OCI-LY7 (cell line): ENCODE measurements around the gene CCNL2. TPM values are rescaled to one million over a fixed set of nuclear protein-coding genes. Genes with fewer than 3 reads are reported as not detected.
"Not testable (repeated sequence)": the region's sequence is repeated elsewhere in the genome, so short reads cannot be mapped to it uniquely, and the experiment has no call there.

Experiments used
- BruUV-seq: library from RNA; stranded (reverse); fragments of 400-500 nt; replicated peaks from 2 replicates; lab custom pipeline; 2021; lab: Mats Ljungman, UMichigan
- CTCF ChIA-PET: fragments of 300-600 bp; sonication (Branson Sonifier 250); formaldehyde crosslinking; loops from one replicate; lab custom pipeline; 2022; ENCODE audit warnings: antibody characterized with exemption; ENCODE audit not compliant: unreplicated experiment; lab: Charles Lee
- POLR2A ChIA-PET: fragments of 300-600 bp; sonication (Branson Sonifier 250); formaldehyde crosslinking; loops from one replicate; lab custom pipeline; 2022; ENCODE audit warnings: antibody characterized with exemption; lab: Charles Lee
- DNase-seq: peaks from one replicate; pipeline ENCODE4 v3.0.0-alpha.2; 2015; ENCODE audit warnings: low spot score
- H2AFZ ChIP-seq: fragments of 200-600 bp; sonication (generic), shearing (Covaris generic); 2 replicates; pipeline ENCODE4 v1.6.1; 2014; ENCODE audit warnings: mild to moderate bottlenecking, antibody characterized with exemption, low read length, moderate library complexity
- H3K27ac ChIP-seq: fragments of 200-600 bp; sonication (generic); 2 replicates; pipeline ENCODE4 v1.5.1; 2014; ENCODE audit warnings: mixed run types, low read depth, mild to moderate bottlenecking, moderate library complexity, low read length, inconsistent platforms; ENCODE audit not compliant: poor library complexity, severe bottlenecking
- H3K36me3 ChIP-seq: fragments of 200-600 bp; sonication (generic); 2 replicates; pipeline ENCODE4 v1.6.1; 2014; ENCODE audit warnings: mild to moderate bottlenecking, antibody characterized with exemption, low read length, moderate library complexity, mixed read lengths; ENCODE audit not compliant: insufficient read depth
- H3K4me1 ChIP-seq: fragments of 200-600 bp; sonication (generic); 2 replicates; pipeline ENCODE4 v1.5.1; 2014; ENCODE audit warnings: mild to moderate bottlenecking, low read length; ENCODE audit not compliant: insufficient read depth, poor library complexity, severe bottlenecking
- H3K4me2 ChIP-seq: fragments of 200-600 bp; sonication (generic); 2 replicates; pipeline ENCODE4 v1.6.1; 2014; ENCODE audit warnings: mild to moderate bottlenecking, low read length
- H3K4me3 ChIP-seq: fragments of 200-600 bp; sonication (generic); 2 replicates; pipeline ENCODE4 v1.5.1; 2014; ENCODE audit warnings: mild to moderate bottlenecking, low read depth, low read length; ENCODE audit not compliant: poor library complexity, severe bottlenecking
- H3K79me2 ChIP-seq: fragments of 200-600 bp; sonication (generic); 2 replicates; pipeline ENCODE4 v1.6.1; 2016; ENCODE audit warnings: low read depth, mild to moderate bottlenecking, low read length, moderate library complexity, mixed read lengths; ENCODE audit not compliant: insufficient read depth
- H3K9me2 ChIP-seq: fragments of 200-600 bp; sonication (generic); 2 replicates; pipeline ENCODE4 v1.6.1; 2016; ENCODE audit warnings: mild to moderate bottlenecking, low read length, mixed read lengths; ENCODE audit not compliant: insufficient read depth
- H3K9me3 ChIP-seq: fragments of 200-600 bp; sonication (generic); 2 replicates; pipeline ENCODE4 v1.6.1; 2014; ENCODE audit warnings: mild to moderate bottlenecking, mixed run types, low read length, mixed read lengths
- H4K20me1 ChIP-seq: fragments of 200-600 bp; sonication (generic); 2 replicates; pipeline ENCODE4 v1.6.1; 2014; ENCODE audit warnings: mild to moderate bottlenecking, antibody characterized with exemption, low read length, moderate library complexity, mixed read lengths; ENCODE audit not compliant: insufficient read depth
- EZH2phosphoT487 ChIP-seq: fragments of 200-600 bp; sonication (generic); IDR thresholded peaks from 2 replicates; pipeline ENCODE4 v1.6.1; 2018; ENCODE audit warnings: low read depth, borderline replicate concordance, mild to moderate bottlenecking, mixed run types, antibody characterized with exemption, low read length, moderate library complexity, mixed read lengths
- intact Hi-C: fragments of 100-400 bp; cut with micrococcal nuclease; formaldehyde crosslinking; loops from one replicate; pipeline ENCODE4 v1.10.0; 2022; ENCODE audit not compliant: unreplicated experiment
- total RNA-seq, 2 experiments: library from RNA; depleted of rRNA in 1 of 2; stranded (reverse); fragments of >200 nt in 1 of 2; shearing (Covaris generic) in 1 of 2; gene quantifications; 2 replicates each; pipeline ENCODE4 v1.2.3, GENCODE V29; 2014 to 2022
- TF ChIP-seq, protein P1 (sequence below): fragments of 200-600 bp; sonication (generic); conservative IDR thresholded peaks from 2 replicates; pipeline ENCODE4 v1.5.1; 2014; ENCODE audit warnings: mild to moderate bottlenecking, antibody characterized with exemption, low read length, moderate library complexity, mixed read lengths

CCNL2 gene
- total RNA-seq, 2 experiments from 2014 or later = 213 to 307 TPM

DNA sequence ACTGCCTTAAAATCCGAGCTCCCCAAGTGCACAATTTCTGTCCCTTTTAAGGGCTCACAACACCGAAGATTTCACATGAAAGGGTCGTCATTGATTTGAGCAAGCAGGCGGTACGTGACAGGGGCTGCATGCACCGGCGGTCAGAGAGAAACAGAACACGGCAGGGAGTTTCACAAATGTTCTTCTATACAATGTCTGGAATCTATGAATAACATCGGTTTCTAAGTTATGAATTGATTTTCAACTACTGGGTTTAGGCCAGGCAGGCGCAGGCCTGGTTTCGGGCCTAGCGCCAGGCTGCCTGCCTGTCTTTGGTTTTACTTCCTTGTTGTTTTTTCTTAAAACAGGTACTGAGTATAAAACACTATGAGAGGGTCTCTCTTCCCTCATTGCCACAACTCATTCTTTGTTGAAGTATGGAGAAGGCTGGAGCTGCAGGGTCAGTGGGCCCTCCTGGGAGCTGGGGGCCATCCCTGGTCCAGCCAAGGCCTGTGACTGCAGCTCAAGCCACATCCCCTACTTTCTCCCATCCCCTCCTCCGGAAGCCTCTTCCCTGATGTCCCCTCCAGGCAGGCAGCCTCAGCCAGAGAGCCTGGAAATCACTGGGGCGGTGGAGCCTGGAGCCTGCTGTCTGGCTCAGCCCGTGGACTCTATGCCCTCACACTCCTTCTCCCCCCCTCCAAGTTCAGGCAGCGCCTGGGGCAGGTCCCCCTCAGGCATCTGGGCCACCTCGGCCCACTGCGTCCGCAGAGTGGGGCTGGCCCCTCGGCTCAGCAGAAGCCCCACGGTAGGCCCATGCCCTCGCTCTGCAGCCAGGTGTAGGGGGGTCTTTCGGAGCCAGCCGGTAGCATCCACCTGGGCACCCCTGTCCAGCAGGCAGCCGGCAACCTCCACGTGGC lies 19.6 kb upstream of the CCNL2 start:
- H3K4me1 ChIP-seq = no peaks in the 10 kb centered on the region
- POLR2A ChIA-PET = no interaction called here
- H3K79me2 ChIP-seq = no peaks in the 10 kb centered on the region
- H3K9me3 ChIP-seq = no peaks in the 10 kb centered on the region
- no peak overlapping the region for H2AFZ ChIP-seq
- CTCF ChIA-PET = no interaction called here
- no peaks in the 10 kb centered on the region for H3K9me2 ChIP-seq
- DNase-seq = no peak
- TF ChIP-seq EZH2phosphoT487 = no peak
- TF ChIP-seq, protein P1, sequence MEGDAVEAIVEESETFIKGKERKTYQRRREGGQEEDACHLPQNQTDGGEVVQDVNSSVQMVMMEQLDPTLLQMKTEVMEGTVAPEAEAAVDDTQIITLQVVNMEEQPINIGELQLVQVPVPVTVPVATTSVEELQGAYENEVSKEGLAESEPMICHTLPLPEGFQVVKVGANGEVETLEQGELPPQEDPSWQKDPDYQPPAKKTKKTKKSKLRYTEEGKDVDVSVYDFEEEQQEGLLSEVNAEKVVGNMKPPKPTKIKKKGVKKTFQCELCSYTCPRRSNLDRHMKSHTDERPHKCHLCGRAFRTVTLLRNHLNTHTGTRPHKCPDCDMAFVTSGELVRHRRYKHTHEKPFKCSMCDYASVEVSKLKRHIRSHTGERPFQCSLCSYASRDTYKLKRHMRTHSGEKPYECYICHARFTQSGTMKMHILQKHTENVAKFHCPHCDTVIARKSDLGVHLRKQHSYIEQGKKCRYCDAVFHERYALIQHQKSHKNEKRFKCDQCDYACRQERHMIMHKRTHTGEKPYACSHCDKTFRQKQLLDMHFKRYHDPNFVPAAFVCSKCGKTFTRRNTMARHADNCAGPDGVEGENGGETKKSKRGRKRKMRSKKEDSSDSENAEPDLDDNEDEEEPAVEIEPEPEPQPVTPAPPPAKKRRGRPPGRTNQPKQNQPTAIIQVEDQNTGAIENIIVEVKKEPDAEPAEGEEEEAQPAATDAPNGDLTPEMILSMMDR = no peak
- H4K20me1 ChIP-seq = no peaks in the 10 kb centered on the region
- no peak overlapping the region for H3K4me2 ChIP-seq
- H3K36me3 ChIP-seq = no peaks in the 10 kb centered on the region
- intact Hi-C loops = no loop called here
- no TSS peak for BruUV-seq
- no peak overlapping the region for H3K4me3 ChIP-seq
- peak overlapping the region; percentile 38 for H3K27ac ChIP-seq

DNA sequence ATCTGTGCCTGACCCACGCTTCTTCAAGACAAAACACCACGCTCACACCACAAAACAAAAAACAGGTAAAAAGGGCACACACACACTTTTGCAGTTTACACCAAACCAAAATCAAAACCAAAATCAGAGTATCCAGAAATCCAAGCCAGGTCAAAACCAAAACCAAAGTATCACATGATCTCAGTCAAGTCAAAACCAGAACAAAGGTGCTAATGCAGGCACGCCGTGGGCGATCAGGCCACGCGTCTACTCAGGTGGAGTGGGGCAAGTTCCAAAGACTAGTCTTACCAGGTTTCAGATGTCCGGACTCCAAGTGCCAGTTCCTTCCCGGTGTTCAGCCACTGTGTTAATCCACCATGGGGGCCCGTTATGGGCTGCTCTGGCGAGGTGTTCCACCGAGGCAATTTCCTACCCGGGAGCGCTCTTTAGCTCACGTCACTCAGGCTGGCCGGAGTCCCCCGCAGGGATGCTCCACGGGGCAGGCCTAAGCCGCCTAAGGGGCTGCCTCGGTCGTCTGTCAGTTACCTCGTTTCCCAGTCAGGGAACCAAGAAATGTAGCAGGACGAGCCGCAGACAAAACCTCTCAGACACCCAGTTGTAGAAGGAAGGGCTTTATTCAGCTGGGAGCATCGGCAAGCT lies 18.8 kb upstream of the CCNL2 start:
- H3K27ac ChIP-seq = peak overlapping the region; percentile 38
- H4K20me1 ChIP-seq, H3K4me2 ChIP-seq, H3K9me2 ChIP-seq, H2AFZ ChIP-seq, DNase-seq, H3K79me2 ChIP-seq, CTCF ChIA-PET, intact Hi-C loops, POLR2A ChIA-PET, H3K4me1 ChIP-seq, H3K36me3 ChIP-seq, BruUV-seq, H3K9me3 ChIP-seq, H3K4me3 ChIP-seq: not testable (repeated sequence)

DNA sequence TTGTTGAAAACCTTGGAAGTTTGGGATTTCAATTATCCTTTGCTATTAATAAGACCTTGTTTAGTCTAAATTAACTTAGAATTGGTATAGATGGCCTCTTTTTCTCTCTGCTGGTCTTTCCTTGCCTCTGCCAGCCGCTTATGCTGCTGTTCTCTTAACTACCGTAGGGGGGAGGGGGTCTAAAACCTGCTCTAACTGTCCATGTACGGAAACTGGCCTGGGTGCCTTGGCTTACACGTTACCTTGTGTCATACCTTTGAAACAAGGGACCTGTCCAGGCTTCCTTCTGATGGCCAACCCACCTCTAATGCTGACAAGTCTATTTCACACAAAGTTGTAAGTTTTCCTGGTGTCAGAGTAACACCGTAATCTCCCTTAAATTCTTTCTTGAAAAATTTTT lies 18.3 kb upstream of the CCNL2 start:
- BruUV-seq, H3K4me1 ChIP-seq, H3K36me3 ChIP-seq, H3K4me2 ChIP-seq, H4K20me1 ChIP-seq, CTCF ChIA-PET, intact Hi-C loops, DNase-seq, H2AFZ ChIP-seq, H3K9me2 ChIP-seq, H3K9me3 ChIP-seq, H3K4me3 ChIP-seq, H3K79me2 ChIP-seq, H3K27ac ChIP-seq, POLR2A ChIA-PET: not testable (repeated sequence)
